GM18526 (cell line): ENCODE results near the gene IL17F.

Source experiments
- POLR2A ChIP-seq: IDR thresholded peaks from 3 replicates; pipeline ENCODE4 v1.6.1; 2011; ENCODE audit not compliant: insufficient read length; ENCODE audit errors: extremely low read depth

Gene IL17F

GRCh38 chr6:52244400-52244799, at the start of gene IL17F:
Gene IL17F, minus strand, starts transcription at chr6:52244500. Its CDS starts 71 bp downstream, at chr6:52244429.
- no peak for TF ChIP-seq POLR2A

GRCh38 chr6:52293067-52293466, 48.8 kb upstream of the IL17F start:
- TF ChIP-seq POLR2A = no peak

DNA sequence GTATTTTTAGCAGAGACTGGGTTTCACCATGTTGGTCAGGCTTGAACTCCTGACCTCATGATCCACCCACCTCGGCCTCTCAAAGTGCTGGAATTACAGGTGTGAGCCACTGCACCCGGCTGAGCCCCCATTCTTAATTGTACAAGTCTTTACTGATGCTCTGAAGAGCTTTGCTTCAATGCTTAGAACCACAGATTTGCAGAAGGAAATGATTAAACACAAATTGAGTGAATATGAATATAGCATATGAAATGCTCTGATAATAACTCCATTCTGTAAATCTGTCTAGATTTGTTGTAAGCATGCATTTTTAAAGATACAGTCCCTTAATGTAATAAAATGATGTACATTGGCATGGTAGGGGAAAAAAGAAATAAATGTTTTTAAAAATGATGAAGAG, 44.5 kb upstream of the IL17F start:
- no peak for TF ChIP-seq POLR2A

DNA sequence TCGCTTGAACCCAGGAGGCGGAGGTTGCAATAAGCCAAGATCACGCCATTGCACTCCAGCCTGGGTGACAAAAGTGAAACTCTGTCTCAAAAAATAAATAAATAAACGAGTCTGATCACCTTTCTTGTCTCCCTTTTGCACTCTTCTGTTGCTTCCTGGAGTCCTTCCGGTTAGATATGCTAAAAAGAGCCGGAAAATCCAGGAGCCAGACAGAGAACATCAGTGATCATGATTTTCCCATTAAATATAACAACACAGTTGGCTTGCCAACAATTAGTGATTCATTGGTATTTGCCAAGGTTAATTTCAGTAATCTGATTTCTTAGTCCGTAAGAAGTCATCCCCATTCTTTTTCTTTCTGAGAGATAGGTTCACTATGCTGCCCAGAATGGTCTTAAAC, 43.9 kb upstream of the IL17F start:
- TF ChIP-seq POLR2A = no peak

DNA sequence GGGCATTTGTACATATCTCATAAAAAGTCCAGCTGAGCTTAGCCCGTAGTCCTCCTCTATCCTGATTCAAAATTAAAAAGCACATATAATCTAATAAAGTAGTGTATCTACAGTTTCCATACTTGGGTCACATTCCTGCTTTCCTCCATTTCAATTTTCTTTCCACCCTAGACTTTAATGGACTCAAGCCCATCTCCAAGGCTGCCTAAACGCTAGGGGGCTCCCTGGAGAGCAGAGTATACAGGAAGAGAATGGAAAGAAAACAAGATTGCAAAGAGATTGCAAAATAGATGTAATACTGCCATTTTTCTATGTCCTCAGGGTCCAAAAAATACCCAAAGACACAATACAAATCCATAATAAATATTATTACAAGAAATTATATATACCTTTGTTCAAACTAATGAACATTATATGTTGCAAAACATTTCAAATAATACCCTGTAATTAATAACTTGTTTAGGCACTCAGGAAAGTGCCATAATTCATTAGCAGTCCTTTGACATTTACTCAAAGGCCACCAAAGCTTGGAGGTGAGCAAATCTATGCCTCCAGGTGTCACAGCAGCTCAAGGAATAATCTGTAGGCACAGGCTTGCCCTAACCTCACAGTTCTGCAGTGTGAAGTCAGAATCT, 42.6 kb upstream of the IL17F start:
- TF ChIP-seq POLR2A = no peak

DNA sequence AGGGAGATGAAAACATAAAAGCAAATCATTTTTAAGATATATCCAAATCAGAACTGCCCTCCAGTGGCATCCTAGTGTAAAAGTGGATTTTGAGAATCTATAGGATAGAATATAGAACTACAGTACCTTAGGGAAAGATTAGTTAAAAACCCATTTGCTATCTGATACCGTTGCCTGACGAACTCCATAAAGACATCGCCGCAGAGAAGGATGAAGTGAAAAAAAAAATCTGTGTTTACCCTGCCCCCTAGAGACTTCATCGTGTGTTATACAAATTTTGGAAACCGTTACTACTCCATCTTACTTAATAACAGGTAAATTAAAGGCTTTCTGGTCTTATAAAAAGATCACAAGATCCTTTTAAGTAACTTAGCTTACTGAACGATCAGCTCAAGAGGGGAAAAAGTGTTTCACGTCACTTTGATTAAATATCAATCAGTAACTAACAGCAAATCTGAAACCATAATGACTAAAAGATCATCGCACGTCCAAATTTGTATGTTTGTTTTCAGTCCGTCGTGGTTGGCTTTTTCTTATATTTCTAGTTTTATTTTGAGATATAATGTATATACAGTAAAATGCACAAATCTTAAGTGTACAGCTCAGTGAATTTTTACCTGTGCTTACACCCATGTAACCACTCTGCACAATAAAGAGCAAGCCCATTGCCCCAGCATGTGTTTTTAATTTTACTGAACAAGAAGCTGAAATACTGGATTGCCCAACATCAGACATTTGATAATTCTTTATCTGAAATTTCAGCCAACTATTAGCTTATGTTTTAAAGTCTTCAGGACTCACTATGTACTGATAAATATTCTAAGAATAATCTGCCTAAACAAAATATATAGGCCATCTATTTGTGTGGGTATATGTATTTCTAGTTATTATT, 41.1 kb upstream of the IL17F start:
- no peak for TF ChIP-seq POLR2A

GRCh38 chr6:52284460-52285176, 40.3 kb upstream of the IL17F start, which contains the start of gene MCM3:
Gene MCM3, minus strand, starts transcription at chr6:52284742. Its CDS starts 68 bp downstream, at chr6:52284674.
- peak; percentile 70 for TF ChIP-seq POLR2A

GRCh38 chr6:52284131-52284459, 39.8 kb upstream of the IL17F start:
- TF ChIP-seq POLR2A = no peak

GRCh38 chr6:52283111-52283510, 38.8 kb upstream of the IL17F start:
- no peak for TF ChIP-seq POLR2A

- no peak for TF ChIP-seq POLR2A
These were observed 31.8 kb upstream of the IL17F start for GRCh38 chr6:52276130-52276529.

- TF ChIP-seq POLR2A = no peak
These were observed 27.7 kb upstream of the IL17F start for GRCh38 chr6:52271852-52272460.

DNA sequence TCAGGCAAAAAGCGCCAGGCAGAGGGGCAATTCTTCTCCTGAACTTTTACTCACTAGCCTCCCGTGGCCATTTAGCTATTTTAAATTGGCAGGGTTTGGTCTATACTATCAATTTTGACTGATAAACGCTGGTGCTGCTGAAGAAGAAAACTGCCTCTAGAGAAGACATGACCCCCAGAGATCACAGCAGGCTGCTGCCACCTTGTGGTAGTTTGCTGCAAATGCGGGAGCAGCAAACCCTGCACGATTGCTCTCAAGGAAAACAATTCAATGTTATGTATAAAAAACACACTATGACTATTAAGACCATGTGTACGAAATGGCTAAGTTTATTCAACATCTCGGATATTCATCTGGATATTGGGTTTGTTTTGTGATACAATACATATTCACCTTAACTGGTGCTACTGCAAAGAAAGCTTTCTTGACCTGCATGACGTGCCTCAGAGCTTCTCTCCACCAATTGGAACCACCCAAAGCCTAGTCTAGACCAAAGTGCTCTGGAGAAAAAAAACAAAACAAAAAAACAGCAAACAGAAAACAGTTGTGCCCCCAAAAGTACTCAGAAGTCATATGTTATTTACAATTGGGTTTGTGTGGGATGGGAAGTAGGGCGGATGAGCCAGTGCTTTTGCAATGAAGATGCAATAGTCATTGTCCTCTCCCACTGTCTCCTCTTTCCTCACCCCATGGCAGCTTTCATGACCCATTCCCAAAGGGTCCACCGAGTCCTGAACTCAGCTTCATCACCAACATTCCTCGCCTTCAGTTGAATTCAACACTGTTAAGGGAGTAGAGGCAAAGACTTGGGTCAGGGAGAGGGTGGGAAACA, 19.6 kb upstream of the IL17F start:
- TF ChIP-seq POLR2A = no peak

DNA sequence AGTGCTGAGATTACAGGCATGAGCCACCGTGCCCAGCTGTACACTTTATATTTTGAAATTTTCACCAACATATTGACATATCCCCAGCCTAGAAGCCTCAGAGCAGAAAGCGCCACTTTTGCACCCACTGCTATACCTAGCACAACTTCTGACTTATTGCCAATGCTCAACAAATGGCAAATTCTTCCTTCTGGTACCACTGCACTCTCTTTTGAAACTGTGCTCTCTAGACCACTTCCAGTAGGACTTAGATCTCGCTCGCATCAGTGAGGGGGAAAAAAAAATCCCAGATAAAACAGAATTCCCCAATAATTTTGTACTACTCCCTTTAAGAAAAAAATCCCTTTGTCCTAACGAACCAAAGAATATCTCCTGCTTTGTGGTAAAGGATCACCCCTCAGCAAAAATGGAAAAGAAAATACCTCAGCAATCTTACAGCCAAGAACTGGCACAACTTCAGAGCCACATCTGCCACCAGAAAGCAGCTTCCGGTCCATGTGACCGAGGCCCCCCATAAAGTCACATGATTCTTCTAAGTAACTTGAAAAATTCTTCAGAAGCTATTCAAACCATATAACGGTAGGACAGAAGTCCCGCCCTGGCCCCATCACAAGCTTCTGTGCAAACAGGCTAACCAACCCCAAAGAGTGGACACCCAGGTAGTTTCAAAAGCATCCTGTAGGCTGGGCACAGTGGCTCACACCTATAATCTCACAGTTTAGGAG, 18.5 kb upstream of the IL17F start:
- TF ChIP-seq POLR2A = no peak

GRCh38 chr6:52261229-52261628, 16.9 kb upstream of the IL17F start:
- no peak for TF ChIP-seq POLR2A

- no peak for TF ChIP-seq POLR2A
These were observed 16.3 kb upstream of the IL17F start for GRCh38 chr6:52260634-52261033.
